Astrocyte of the spinal cord (primary cell): ENCODE results near the gene DYNLT1.

Experiments used
- DNase-seq: peaks from one replicate; pipeline ENCODE4 v3.0.0; 2011; ENCODE audit warnings: low read depth, low spot score
- H3K4me3 ChIP-seq: 2 replicates; pipeline ENCODE4 v1.5.1; 2011; ENCODE audit warnings: low read depth, mild to moderate bottlenecking, low read length, moderate library complexity
- in situ Hi-C: cut with HindIII; loops from 2 replicates; pipeline ENCODE4 v1.10.0; 2017; ENCODE audit warnings: low sequenced_read_pairs
- TF ChIP-seq, protein P1 (sequence below): IDR thresholded peaks from 2 replicates; pipeline ENCODE4 v1.5.1; 2012; ENCODE audit warnings: low read depth, mild to moderate bottlenecking, low read length, inconsistent platforms

DYNLT1 gene

DNA sequence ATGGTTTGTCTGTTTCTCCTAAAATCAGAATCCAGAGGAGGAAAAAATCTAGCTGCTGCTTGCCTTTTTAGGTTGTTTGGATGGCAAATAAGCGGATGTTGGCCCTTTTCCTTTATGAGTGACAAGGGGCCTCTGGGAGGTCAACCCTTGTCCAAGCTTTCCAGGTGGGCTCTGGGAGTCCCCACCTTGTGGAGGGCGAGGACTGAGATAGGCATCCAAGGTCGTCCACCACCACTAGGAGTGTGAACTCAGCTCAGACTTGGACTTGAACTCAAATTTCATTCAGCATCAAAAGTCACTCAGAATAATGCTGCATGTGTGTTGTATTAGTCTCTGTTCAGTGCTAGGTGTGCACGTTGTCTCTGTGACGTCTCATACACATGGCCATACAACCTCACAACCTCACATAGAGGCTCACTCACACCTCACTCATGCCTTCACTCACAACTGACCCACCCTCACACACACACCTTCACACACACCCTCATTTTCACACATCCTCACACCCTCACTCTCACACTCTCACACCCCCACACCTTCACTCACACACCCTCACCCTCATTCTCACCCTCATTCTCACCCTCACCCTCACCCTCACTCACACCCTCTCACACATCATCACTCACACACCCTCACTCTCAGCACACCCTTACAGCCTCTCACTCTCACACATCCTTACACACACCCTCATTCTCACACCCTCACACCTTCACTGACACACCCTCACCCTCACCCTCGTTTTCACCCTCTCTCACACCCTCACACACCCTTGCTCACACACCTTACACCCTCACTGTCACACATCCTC lies 18.0 kb downstream of the DYNLT1 start:
- H3K4me3 ChIP-seq: no peak overlapping the region
- in situ Hi-C loops: no loop called here
- no peak for DNase-seq
- TF ChIP-seq, protein P1, sequence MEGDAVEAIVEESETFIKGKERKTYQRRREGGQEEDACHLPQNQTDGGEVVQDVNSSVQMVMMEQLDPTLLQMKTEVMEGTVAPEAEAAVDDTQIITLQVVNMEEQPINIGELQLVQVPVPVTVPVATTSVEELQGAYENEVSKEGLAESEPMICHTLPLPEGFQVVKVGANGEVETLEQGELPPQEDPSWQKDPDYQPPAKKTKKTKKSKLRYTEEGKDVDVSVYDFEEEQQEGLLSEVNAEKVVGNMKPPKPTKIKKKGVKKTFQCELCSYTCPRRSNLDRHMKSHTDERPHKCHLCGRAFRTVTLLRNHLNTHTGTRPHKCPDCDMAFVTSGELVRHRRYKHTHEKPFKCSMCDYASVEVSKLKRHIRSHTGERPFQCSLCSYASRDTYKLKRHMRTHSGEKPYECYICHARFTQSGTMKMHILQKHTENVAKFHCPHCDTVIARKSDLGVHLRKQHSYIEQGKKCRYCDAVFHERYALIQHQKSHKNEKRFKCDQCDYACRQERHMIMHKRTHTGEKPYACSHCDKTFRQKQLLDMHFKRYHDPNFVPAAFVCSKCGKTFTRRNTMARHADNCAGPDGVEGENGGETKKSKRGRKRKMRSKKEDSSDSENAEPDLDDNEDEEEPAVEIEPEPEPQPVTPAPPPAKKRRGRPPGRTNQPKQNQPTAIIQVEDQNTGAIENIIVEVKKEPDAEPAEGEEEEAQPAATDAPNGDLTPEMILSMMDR: no peak

DNA sequence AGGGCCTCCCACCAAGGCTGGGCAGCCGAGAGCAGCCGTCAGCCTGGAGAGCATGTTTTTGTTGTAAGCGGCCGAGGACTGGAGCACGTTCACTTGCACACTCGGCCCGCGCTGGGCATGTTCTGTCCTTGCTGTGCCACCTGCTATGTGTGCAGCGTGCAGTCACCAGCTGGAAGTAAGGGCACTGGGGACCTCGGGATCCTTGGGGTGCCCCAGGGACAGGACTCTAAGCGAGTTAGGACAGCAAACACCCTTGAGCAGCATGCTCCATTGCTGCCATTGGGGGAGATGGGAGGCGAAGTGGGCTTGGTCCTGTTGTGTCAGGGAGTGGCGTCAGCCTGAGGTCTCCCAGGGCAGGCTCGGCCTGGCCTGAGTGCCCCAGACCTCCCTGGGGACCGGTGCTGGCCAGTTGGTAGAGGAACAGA lies 18.6 kb downstream of the DYNLT1 start:
- no peak for DNase-seq
- TF ChIP-seq, protein P1: no peak
- H3K4me3 ChIP-seq: no peak overlapping the region
- in situ Hi-C loops: no loop called here

DNA sequence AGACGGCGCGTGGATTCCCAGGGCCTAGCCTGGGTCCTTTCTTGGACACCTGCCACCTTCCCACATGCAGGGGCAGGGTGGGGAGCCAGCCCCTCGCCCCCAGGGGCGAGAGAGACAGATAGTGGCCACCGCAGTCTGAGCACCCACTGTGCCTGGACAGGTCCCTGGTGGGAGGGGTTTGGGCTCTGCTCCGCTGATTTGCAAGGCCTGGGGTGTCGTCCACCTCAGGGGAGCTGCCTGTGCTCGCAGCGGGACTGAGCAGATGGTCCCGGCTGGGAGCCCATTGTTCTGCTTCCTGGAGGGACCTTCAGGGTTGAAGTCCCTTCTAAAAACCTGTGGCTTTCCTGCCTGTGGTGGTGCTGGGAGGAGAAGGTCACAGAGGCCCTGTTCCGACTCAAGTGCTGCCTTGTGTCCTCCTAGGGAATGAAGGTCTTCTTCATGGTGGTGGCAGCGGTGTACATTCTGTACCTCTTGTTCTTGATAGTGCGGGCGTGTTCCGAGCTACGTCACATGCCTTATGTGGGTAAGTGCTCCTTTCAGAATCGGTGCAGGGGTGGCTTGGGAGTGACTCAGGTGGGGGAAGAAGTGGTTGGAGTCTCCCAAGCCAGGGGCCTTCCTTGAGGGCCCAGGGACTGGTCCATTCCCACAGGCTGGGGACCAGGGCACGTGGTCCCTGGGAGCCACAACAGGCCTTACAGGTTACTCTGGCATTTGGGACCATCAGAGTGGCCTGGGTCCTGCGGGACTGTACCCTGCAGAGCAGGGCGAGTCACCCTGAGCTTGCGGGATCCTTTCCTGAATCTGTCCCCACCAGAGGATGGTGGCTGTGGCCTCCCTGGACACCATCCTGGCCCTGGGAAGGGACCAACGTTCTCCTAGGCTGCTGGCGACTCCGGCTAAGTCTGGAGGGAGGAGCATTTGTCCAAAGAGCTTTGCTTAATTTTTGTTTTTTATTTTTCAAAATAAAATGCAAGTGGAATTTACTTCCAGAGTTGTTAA lies 19.6 kb downstream of the DYNLT1 start:
- no peak for DNase-seq
- H3K4me3 ChIP-seq: no peak overlapping the region
- in situ Hi-C loops: no loop called here
- TF ChIP-seq, protein P1: no peak

DNA sequence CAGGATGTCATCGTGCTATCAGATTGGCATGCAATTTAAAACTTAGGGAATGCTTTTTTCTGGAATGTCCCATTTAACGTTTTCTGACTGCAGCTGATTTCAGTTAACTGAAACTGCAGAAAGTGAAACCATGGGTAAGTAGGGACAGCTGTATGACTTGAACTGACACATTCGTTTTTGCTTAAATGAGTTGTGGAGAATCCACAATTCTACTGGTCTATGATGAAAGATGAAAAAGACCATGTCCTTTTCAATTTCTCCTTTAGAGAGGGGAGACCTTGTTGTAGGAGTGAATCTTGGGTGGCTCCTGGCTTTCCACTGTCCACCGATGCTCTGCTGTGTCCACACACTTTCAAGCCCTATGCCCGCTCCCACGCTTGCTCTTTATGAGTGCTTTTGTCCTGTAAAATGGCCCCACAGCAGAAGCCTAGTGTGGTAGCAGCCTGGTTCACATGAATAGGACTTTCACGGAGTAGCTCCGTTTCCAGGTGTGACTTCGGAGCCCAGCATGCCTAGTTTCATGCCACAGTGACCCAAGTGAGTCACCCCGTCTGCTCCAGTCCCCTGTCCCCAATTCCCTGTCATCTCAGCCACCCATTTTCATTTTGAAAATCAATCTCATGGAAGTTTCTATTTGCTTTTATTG lies 21.9 kb downstream of the DYNLT1 start:
- in situ Hi-C loops: no loop called here
- H3K4me3 ChIP-seq: no peak overlapping the region
- TF ChIP-seq, protein P1: no peak
- DNase-seq: no peak

DNA sequence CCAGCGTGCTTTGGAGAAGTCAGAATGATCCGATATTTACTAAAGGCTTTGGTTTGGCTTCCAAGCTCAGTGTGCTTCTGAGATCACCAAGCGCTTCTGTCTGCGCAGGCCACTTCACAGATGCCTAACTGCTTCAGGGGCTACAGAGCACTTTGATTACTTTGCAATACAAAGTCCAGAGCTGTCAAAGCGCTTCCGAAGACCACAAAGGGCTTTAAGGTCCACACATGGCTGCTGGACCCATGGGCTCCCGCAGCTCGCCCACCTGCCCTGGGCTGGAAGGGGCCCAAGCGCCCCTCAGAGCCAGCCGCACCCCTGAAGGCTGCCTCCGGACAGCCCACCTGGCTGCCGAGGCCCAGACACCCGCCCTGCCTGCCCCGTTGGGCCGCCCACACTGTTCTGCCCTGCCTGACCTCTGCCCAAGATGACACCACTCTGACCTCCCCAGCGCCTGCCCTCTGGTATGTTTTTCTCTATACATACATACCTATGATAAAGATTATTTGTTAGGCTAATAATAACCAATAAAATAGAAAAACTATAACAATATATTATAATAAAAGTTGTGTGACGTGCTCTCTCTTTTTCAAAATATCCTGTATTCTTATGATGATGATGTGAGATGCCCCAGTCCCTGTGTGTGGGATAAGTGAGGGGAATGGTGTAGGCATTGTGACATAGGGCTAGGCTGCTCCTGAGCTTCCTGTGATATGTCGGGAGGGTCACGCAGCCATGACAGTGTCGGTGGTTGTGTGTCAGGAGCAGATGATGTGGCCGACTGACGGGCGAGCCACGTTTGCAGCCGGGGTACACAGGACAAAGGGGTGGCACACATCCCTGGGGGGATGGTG lies 22.6 kb downstream of the DYNLT1 start:
- TF ChIP-seq, protein P1: no peak
- H3K4me3 ChIP-seq: no peak overlapping the region
- no peak for DNase-seq
- in situ Hi-C loops: no loop called here
